OCI-LY1 (cell line): ENCODE results near the gene GPAM.

ENCODE experiments used
- EZH2 ChIP-seq: fragments of 200-600 bp; sonication (generic), shearing (Covaris generic); IDR thresholded peaks from 2 replicates; pipeline ENCODE4 v1.8.0; 2017; ENCODE audit warnings: borderline replicate concordance, mixed run types, mild to moderate bottlenecking, antibody characterized with exemption, low read length, moderate library complexity, mixed read lengths
- TF ChIP-seq, protein P1 (sequence below): fragments of 200-600 bp; sonication (generic), shearing (Covaris generic); IDR thresholded peaks from 2 replicates; pipeline ENCODE4 v1.5.1; 2017; ENCODE audit warnings: mild to moderate bottlenecking, antibody characterized with exemption, low read length, moderate library complexity, mixed read lengths

DNA sequence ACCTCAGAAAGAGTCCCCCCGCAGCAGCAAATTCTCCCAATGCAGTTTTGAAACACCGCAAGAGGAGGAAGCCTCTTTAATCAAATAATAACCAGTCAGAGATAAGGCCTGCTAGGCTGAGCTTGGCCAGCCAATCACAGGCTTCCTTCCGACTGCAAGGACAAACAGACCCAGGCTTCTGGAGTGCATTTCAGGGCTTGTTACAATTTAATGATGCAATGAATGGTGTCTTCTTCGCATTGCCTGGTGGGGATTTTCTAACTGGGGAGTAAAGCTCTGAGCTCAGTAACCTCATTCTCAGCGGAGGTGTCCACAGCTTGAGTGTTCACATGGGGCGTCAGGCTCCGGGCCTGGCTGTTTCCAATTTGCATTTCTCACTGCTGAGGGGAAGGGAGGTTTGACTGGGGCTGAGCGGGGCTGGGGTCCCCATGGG, 31.8 kb upstream of the GPAM start:
- TF ChIP-seq, protein P1, sequence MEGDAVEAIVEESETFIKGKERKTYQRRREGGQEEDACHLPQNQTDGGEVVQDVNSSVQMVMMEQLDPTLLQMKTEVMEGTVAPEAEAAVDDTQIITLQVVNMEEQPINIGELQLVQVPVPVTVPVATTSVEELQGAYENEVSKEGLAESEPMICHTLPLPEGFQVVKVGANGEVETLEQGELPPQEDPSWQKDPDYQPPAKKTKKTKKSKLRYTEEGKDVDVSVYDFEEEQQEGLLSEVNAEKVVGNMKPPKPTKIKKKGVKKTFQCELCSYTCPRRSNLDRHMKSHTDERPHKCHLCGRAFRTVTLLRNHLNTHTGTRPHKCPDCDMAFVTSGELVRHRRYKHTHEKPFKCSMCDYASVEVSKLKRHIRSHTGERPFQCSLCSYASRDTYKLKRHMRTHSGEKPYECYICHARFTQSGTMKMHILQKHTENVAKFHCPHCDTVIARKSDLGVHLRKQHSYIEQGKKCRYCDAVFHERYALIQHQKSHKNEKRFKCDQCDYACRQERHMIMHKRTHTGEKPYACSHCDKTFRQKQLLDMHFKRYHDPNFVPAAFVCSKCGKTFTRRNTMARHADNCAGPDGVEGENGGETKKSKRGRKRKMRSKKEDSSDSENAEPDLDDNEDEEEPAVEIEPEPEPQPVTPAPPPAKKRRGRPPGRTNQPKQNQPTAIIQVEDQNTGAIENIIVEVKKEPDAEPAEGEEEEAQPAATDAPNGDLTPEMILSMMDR = no peak
- TF ChIP-seq EZH2 = no peak
